Measurements from ENCODE around the gene TSPAN14. TPM values are rescaled to one million over a fixed set of nuclear protein-coding genes. Genes with fewer than 3 reads are reported as not detected.

TSPAN14 gene
- total RNA-seq, 1 donor from 2014 or later = 21.1 TPM

DNA sequence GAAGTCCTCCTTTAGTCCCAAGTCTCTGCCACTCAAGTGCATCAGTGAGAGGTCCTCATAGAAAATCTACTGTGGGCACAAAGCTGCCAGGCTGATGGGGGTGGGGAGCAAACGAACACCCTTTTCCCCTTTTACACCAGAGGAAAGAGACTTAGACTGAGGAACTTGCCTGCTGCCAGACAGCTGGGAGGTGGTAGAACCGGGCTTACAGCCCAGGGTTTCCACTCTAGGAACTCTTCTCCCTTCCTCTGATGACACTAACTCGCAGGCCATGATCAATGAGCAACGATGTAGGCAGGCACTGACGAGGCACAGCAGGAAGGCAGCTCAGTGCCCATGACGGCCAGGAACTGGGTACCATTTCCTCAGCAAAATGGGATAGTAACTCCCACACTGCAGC lies 72.6 kb downstream of the TSPAN14 start:
- no peak overlapping the region for H3K4me3 ChIP-seq (ENCODE audit: low read depth, low read length)
- TF ChIP-seq CTCF (IDR thresholded peaks at IDR 0.05; ENCODE audit: insufficient read depth, low read length, severe bottlenecking) = no peak
- FAIRE-seq (no peak), DNase-seq (ENCODE audit: low read depth) (no peak)
- H3K27me3 ChIP-seq (ENCODE audit: control insufficient read depth, insufficient read depth, low read length) = no peaks in the 10 kb centered on the region
- no peaks in the 10 kb centered on the region for H3K36me3 ChIP-seq (ENCODE audit: control insufficient read depth, insufficient read depth, low read length)

DNA sequence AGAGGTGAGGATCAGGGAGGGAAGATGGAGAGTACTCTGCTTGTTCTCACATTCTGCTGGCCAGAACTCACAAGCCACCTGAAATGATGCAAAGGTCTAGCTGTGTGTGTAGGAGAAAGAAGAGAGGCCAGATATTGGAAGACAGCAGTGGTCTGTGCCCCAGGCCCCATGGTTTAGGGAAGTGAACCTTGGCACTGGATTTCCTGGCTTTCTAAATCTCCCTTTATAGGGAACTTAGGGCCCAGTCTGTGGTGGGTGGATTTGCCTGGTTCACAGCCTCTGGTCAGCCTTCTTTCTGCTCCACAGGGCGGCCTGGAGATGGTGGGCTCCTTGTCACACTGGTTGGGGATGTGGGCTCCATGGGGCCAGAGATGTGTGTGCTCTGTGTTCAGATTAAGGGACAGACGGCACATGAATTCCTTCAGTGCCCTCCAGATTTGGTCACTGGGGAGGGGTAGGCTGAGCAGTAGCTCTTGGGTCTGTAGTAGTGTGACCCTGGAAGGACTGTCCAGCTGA lies 74.1 kb downstream of the TSPAN14 start:
- H3K27me3 ChIP-seq (ENCODE audit: control insufficient read depth, insufficient read depth, low read length) = no peaks in the 10 kb centered on the region
- no peaks in the 10 kb centered on the region for H3K36me3 ChIP-seq (ENCODE audit: control insufficient read depth, insufficient read depth, low read length)
- no peak for TF ChIP-seq CTCF (IDR thresholded peaks at IDR 0.05; ENCODE audit: insufficient read depth, low read length, severe bottlenecking)
- DNase-seq (ENCODE audit: low read depth) (no peak), FAIRE-seq (no peak)
- no peak overlapping the region for H3K4me3 ChIP-seq (ENCODE audit: low read depth, low read length)

- FAIRE-seq (no peak), DNase-seq (ENCODE audit: low read depth) (no peak)
- Histone ChIP-seq H3K4me3 (ENCODE audit: low read depth, low read length) (no peak overlapping the region), H3K27me3 (ENCODE audit: control insufficient read depth, insufficient read depth, low read length) (no peaks in the 10 kb centered on the region), H3K36me3 (ENCODE audit: control insufficient read depth, insufficient read depth, low read length) (no peaks in the 10 kb centered on the region)
- no peak for TF ChIP-seq CTCF (IDR thresholded peaks at IDR 0.05; ENCODE audit: insufficient read depth, low read length, severe bottlenecking)
These were observed 74.8 kb downstream of the TSPAN14 start for GRCh38 chr10:80528901-80529300.

- FAIRE-seq = no peak
These were observed 75.5 kb downstream of the TSPAN14 start for GRCh38 chr10:80529604-80530003.

DNA sequence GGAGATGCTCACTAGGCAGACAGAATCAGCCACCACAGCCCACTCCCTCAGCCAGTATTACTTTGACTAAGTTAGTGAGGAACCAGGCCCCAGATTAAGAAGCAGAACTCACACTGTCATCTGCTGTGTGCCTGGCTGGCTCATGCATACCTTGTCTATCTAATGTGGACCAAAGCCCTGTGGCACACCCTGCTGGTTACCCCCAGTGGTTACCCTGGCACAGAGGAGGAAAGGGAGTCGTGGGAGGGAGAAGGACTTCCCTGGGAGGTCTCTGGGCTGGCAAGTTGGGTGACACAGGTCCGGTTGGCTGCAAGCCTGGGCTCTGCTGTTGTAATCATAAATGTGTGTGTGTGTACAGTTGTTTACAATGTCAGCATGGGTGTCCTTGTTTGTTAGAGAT lies 76.1 kb downstream of the TSPAN14 start:
- peak; percentile 68 for TF ChIP-seq CTCF (IDR thresholded peaks at IDR 0.05; ENCODE audit: insufficient read depth, low read length, severe bottlenecking)
- H3K27me3 ChIP-seq (ENCODE audit: control insufficient read depth, insufficient read depth, low read length) = no peaks in the 10 kb centered on the region
- H3K36me3 ChIP-seq (ENCODE audit: control insufficient read depth, insufficient read depth, low read length) = no peaks in the 10 kb centered on the region
- FAIRE-seq = no peak
- DNase-seq (ENCODE audit: low read depth) = peak; percentile 64
- no peak overlapping the region for H3K4me3 ChIP-seq (ENCODE audit: low read depth, low read length)

More at GRCh38 chr10:80529604-80530003, 75.5 kb downstream of the TSPAN14 start:
- no peaks in the 10 kb centered on the region for H3K36me3 ChIP-seq (ENCODE audit: control insufficient read depth, insufficient read depth, low read length)
- no peaks in the 10 kb centered on the region for H3K27me3 ChIP-seq (ENCODE audit: control insufficient read depth, insufficient read depth, low read length)
- TF ChIP-seq CTCF (IDR thresholded peaks at IDR 0.05; ENCODE audit: insufficient read depth, low read length, severe bottlenecking) = no peak
- DNase-seq (ENCODE audit: low read depth) = no peak
- H3K4me3 ChIP-seq (ENCODE audit: low read depth, low read length) = no peak overlapping the region

DNA sequence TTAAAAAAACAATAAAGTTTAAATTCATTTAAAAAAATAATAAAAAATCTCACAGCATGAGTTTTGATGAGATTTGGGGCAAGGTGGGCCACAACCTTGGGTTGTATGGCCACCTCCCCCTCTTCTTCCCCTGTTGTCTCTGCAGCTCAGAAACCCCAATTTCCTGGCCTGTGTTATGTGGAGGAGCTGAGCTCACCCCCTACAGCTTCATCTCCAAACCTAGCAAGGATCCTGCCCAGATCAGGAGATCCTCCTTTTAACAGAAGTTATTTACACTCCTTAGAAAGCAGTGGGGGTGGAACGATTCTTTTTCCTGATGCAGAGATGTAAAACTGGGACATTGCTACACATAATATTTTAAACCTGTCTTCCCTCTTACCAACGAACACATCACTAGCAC lies 76.7 kb downstream of the TSPAN14 start:
- no peak for TF ChIP-seq CTCF (IDR thresholded peaks at IDR 0.05; ENCODE audit: insufficient read depth, low read length, severe bottlenecking)
- Histone ChIP-seq H3K4me3 (ENCODE audit: low read depth, low read length) (no peak overlapping the region), H3K36me3 (ENCODE audit: control insufficient read depth, insufficient read depth, low read length) (no peaks in the 10 kb centered on the region), H3K27me3 (ENCODE audit: control insufficient read depth, insufficient read depth, low read length) (no peaks in the 10 kb centered on the region)
- DNase-seq (ENCODE audit: low read depth) (no peak), FAIRE-seq (no peak)

Data from bronchial epithelial cell (primary cell).